Mammary epithelial cell (primary cell): ENCODE measurements around the gene HCN1.

Source experiments
- EZH2 ChIP-seq: IDR thresholded peaks from 2 replicates; pipeline ENCODE4 v1.6.1; 2012; ENCODE audit warnings: low read length, inconsistent platforms, borderline replicate concordance
- TF ChIP-seq, protein P1 (sequence below), 2 donors: IDR thresholded peaks in 1 of 2; conservative IDR thresholded peaks in 1 of 2; 2 replicates each; pipeline ENCODE4 v1.5.1; 2011 to 2012; ENCODE audit warnings: inconsistent platforms in 2 of 2, low read length in 2 of 2, mild to moderate bottlenecking in 2 of 2, control low read depth in 1 of 2, low read depth in 1 of 2; ENCODE audit not compliant: insufficient read depth in 1 of 2; ENCODE audit errors: extremely low read depth in 1 of 2

GRCh38 chr5:45440466-45440865, 255.7 kb downstream of the HCN1 start:
- TF ChIP-seq, protein P1, sequence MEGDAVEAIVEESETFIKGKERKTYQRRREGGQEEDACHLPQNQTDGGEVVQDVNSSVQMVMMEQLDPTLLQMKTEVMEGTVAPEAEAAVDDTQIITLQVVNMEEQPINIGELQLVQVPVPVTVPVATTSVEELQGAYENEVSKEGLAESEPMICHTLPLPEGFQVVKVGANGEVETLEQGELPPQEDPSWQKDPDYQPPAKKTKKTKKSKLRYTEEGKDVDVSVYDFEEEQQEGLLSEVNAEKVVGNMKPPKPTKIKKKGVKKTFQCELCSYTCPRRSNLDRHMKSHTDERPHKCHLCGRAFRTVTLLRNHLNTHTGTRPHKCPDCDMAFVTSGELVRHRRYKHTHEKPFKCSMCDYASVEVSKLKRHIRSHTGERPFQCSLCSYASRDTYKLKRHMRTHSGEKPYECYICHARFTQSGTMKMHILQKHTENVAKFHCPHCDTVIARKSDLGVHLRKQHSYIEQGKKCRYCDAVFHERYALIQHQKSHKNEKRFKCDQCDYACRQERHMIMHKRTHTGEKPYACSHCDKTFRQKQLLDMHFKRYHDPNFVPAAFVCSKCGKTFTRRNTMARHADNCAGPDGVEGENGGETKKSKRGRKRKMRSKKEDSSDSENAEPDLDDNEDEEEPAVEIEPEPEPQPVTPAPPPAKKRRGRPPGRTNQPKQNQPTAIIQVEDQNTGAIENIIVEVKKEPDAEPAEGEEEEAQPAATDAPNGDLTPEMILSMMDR (conservative IDR thresholded peaks at IDR 0.05 in 1 of 2, IDR thresholded peaks at IDR 0.05 in 1 of 2; ENCODE audit: extremely low read depth in 1 of 2, insufficient read depth in 1 of 2, low read depth in 1 of 2, low read length in 2 of 2), result no peak
- no peak for TF ChIP-seq EZH2
